HuH-7.5 (cell line): ENCODE measurements around the gene PAQR4.

Source experiments
- DNase-seq: peaks from one replicate; pipeline ENCODE4 v3.0.0; 2011; ENCODE audit warnings: low spot score

The PAQR4 gene

GRCh38 chr16:2966043-2966807, 2.9 kb upstream of the PAQR4 start:
- no peak for DNase-seq

- DNase-seq: no peak
These were observed 2.3 kb upstream of the PAQR4 start for GRCh38 chr16:2966808-2967191.

GRCh38 chr16:2967211-2967631, 1.9 kb upstream of the PAQR4 start:
- DNase-seq: no peak

- DNase-seq: no peak
These were observed 1.4 kb upstream of the PAQR4 start for GRCh38 chr16:2967721-2968161.

- no peak for DNase-seq
These were observed 795 bp upstream of the PAQR4 start for GRCh38 chr16:2968368-2968737.

GRCh38 chr16:2969545-2970521, 685 bp downstream of the PAQR4 start:
- DNase-seq: peak; percentile 82

GRCh38 chr16:2970563-2970962, 1.4 kb downstream of the PAQR4 start:
- DNase-seq: no peak

GRCh38 chr16:2971134-2971984, 2.2 kb downstream of the PAQR4 start:
- DNase-seq: no peak

GRCh38 chr16:2971985-2972784, 3.0 kb downstream of the PAQR4 start:
- DNase-seq: no peak

- no peak for DNase-seq
These were observed 3.9 kb downstream of the PAQR4 start for GRCh38 chr16:2973093-2973492.

GRCh38 chr16:2973605-2974318, 4.6 kb downstream of the PAQR4 start:
- no peak for DNase-seq

- DNase-seq: no peak
These were observed 5.3 kb downstream of the PAQR4 start for GRCh38 chr16:2974319-2975056.

- DNase-seq: no peak
These were observed 6.1 kb downstream of the PAQR4 start for GRCh38 chr16:2975161-2975795.

GRCh38 chr16:2976201-2976600, 7.1 kb downstream of the PAQR4 start:
- no peak for DNase-seq

- no peak for DNase-seq
These were observed 7.5 kb downstream of the PAQR4 start for GRCh38 chr16:2976673-2977072.

- DNase-seq: no peak
These were observed 8.3 kb downstream of the PAQR4 start for GRCh38 chr16:2977440-2977839.

GRCh38 chr16:2979669-2980226, 10.6 kb downstream of the PAQR4 start:
- peak; percentile 60 for DNase-seq

- DNase-seq: peak; percentile 99
These were observed 11.4 kb downstream of the PAQR4 start, which contains the start of gene PKMYT1 for GRCh38 chr16:2980227-2981176. TSS of gene PKMYT1 (minus strand) at chr16:2980446. CDS start at chr16:2979657, 789 bp downstream.
